Loucy (cell line): Measurements from ENCODE around the gene PCMT1.
A peak's percentile ranks its signal among the peaks of the same experiment; 100 is the strongest.

Experiments
- H2AFZ ChIP-seq: fragments of 200-600 bp; sonication (generic); 2 replicates; pipeline ENCODE4 v1.6.0; 2016; ENCODE audit warnings: antibody characterized with exemption, mild to moderate bottlenecking, low read length, moderate library complexity
- H3F3A ChIP-seq: fragments of 200-600 bp; 2 replicates; pipeline ENCODE4 v1.6.0; 2016; ENCODE audit warnings: antibody characterized with exemption, low read depth, mild to moderate bottlenecking
- H3K27me3 ChIP-seq: fragments of 200-600 bp; sonication (generic); 2 replicates; pipeline ENCODE4 v1.6.1; 2014; ENCODE audit warnings: low read length, mild to moderate bottlenecking; ENCODE audit not compliant: insufficient read depth, poor library complexity, severe bottlenecking
- H3K36me3 ChIP-seq: fragments of 200-600 bp; sonication (generic); 2 replicates; pipeline ENCODE4 v1.6.1; 2016; ENCODE audit warnings: low read length; ENCODE audit not compliant: insufficient read depth
- H3K4me1 ChIP-seq: fragments of 200-600 bp; sonication (generic); 2 replicates; pipeline ENCODE4 v1.5.1; 2014; ENCODE audit warnings: low read length, mild to moderate bottlenecking; ENCODE audit not compliant: insufficient read depth, poor library complexity, severe bottlenecking
- H3K4me2 ChIP-seq: fragments of 200-600 bp; sonication (generic); 2 replicates; pipeline ENCODE4 v1.6.0; 2014; ENCODE audit warnings: antibody characterized with exemption, low read length, low read depth, mild to moderate bottlenecking; ENCODE audit not compliant: poor library complexity, severe bottlenecking
- H3K4me3 ChIP-seq: fragments of 200-600 bp; sonication (generic); 2 replicates; pipeline ENCODE4 v1.5.1; 2014; ENCODE audit warnings: low read length, mild to moderate bottlenecking, mixed read lengths; ENCODE audit not compliant: poor library complexity, severe bottlenecking
- H3K79me2 ChIP-seq: fragments of 200-600 bp; sonication (generic); 2 replicates; pipeline ENCODE4 v1.6.1; 2014; ENCODE audit warnings: low read length; ENCODE audit not compliant: insufficient read depth
- H3K9ac ChIP-seq: fragments of 200-600 bp; sonication (generic); 2 replicates; pipeline ENCODE4 v1.6.0; 2014; ENCODE audit warnings: mild to moderate bottlenecking, low read depth, low read length, moderate library complexity; ENCODE audit not compliant: poor library complexity, severe bottlenecking
- H3K9me2 ChIP-seq: fragments of 200-600 bp; sonication (generic); replicated peaks from 2 replicates; pipeline ENCODE4 v1.6.1; 2016; ENCODE audit warnings: low read depth, low read length, mixed read lengths
- H3K9me3 ChIP-seq: fragments of 200-600 bp; sonication (generic); 2 replicates; pipeline ENCODE4 v1.6.1; 2014; ENCODE audit warnings: mild to moderate bottlenecking, antibody characterized with exemption, low read length, low read depth; ENCODE audit not compliant: insufficient read depth
- H4K20me1 ChIP-seq: fragments of 200-600 bp; sonication (generic); 2 replicates; pipeline ENCODE4 v1.6.0; 2014; ENCODE audit warnings: antibody characterized with exemption, low read length, mild to moderate bottlenecking; ENCODE audit not compliant: insufficient read depth, poor library complexity, severe bottlenecking
- CTCF ChIP-seq: fragments of 200-600 bp; sonication (generic); conservative IDR thresholded peaks from 2 replicates; pipeline ENCODE4 v1.5.1; 2014; ENCODE audit warnings: mild to moderate bottlenecking, antibody characterized with exemption, low read length
- EZH2phosphoT487 ChIP-seq: fragments of 200-600 bp; IDR thresholded peaks from 2 replicates; pipeline ENCODE4 v1.6.1; 2018; ENCODE audit warnings: antibody characterized with exemption, mild to moderate bottlenecking, moderate library complexity, borderline replicate concordance

The PCMT1 gene

GRCh38 chr6:149855040-149855654 is 105.6 kb downstream of the PCMT1 start:
- H2AFZ ChIP-seq, result no peak overlapping the region
- H3K9me2 ChIP-seq, result no peaks in the 10 kb centered on the region
- H3K4me1 ChIP-seq, result peaks cover 28% of the 10 kb centered on the region
- H3K27me3 ChIP-seq, result no peaks in the 10 kb centered on the region
- H3F3A ChIP-seq, result no peaks in the 10 kb centered on the region
- H3K4me3 ChIP-seq, result no peak overlapping the region
- peaks cover 1% of the 10 kb centered on the region; the same call in 1 of the 2 replicates for H3K79me2 ChIP-seq
- H3K36me3 ChIP-seq, result no peaks in the 10 kb centered on the region
- TF ChIP-seq EZH2phosphoT487, result no peak
- TF ChIP-seq CTCF, result no peak
- H3K9ac ChIP-seq, result no peak overlapping the region
- no peaks in the 10 kb centered on the region for H4K20me1 ChIP-seq
- peak overlapping the region; percentile 0 for H3K4me2 ChIP-seq
- no peaks in the 10 kb centered on the region for H3K9me3 ChIP-seq

GRCh38 chr6:149855741-149856140 is 106.2 kb downstream of the PCMT1 start:
- peak overlapping the region; percentile 1 for H3K4me2 ChIP-seq

GRCh38 chr6:149856256-149856994 is 106.9 kb downstream of the PCMT1 start:
- Histone ChIP-seq H3K9me2 (no peaks in the 10 kb centered on the region), H2AFZ (no peak overlapping the region), H3K27me3 (no peaks in the 10 kb centered on the region), H4K20me1 (no peaks in the 10 kb centered on the region), H3K4me3 (no peak overlapping the region), H3K4me1 (peaks cover 40% of the 10 kb centered on the region), H3F3A (no peaks in the 10 kb centered on the region), H3K9me3 (no peaks in the 10 kb centered on the region), H3K9ac (no peak overlapping the region), H3K4me2 (peak overlapping the region; percentile 1), H3K36me3 (no peaks in the 10 kb centered on the region), H3K79me2 (peaks cover 13% of the 10 kb centered on the region; the same call in 1 of the 2 replicates)
- no peak for TF ChIP-seq CTCF
- no peak for TF ChIP-seq EZH2phosphoT487

More at GRCh38 chr6:149855741-149856140, 106.2 kb downstream of the PCMT1 start:
- Histone ChIP-seq H3K9me2 (no peaks in the 10 kb centered on the region), H2AFZ (no peak overlapping the region), H3K36me3 (no peaks in the 10 kb centered on the region), H3K79me2 (peaks cover 7% of the 10 kb centered on the region; the same call in 1 of the 2 replicates), H3K4me1 (peaks cover 33% of the 10 kb centered on the region), H3K27me3 (no peaks in the 10 kb centered on the region), H3K9me3 (no peaks in the 10 kb centered on the region), H3K9ac (no peak overlapping the region), H3K4me3 (no peak overlapping the region), H4K20me1 (no peaks in the 10 kb centered on the region), H3F3A (no peaks in the 10 kb centered on the region)
- TF ChIP-seq EZH2phosphoT487, result no peak
- no peak for TF ChIP-seq CTCF
